ENCODE results near the gene CAMTA1. TPM values are rescaled to one million over a fixed set of nuclear protein-coding genes. Genes with fewer than 3 reads are reported as not detected.

The CAMTA1 gene
- total and polyA plus RNA-seq, 9 of the 15 experiments (the other 6 are each of a cell fraction or from before 2014, with no cell fraction given) = 43.9 to 161 (median 65.9) TPM

GRCh38 chr1:6783936-6784559 is 1.2 kb upstream of the CAMTA1 start (continued):
- TF ChIP-seq ZNF23 (CRISPR knock-in tag; IDR thresholded peaks at IDR 0.05) (no peak), MCM5 (IDR thresholded peaks at IDR 0.05; ENCODE audit: low read depth) (no peak), CEBPB (tag; IDR thresholded peaks at IDR 0.05) (no peak), TEAD4 (IDR thresholded peaks at IDR 0.05; ENCODE audit: low read length) (no peak), TEAD4 (CRISPR knock-in tag; IDR thresholded peaks at IDR 0.05; ENCODE audit: borderline replicate concordance) (no peak), XRCC3 (IDR thresholded peaks at IDR 0.05) (no peak), BRF2 (IDR thresholded peaks at IDR 0.05; ENCODE audit: borderline replicate concordance, insufficient read depth, insufficient read length) (no peak), PHTF2 (CRISPR knock-in tag; IDR thresholded peaks at IDR 0.05) (no peak), BRD9 (IDR thresholded peaks at IDR 0.05; ENCODE audit: low read depth, partially characterized antibody) (no peak), MBD2 (IDR thresholded peaks at IDR 0.05; ENCODE audit: borderline replicate concordance, low read depth) (no peak), HDAC1 (IDR thresholded peaks at IDR 0.05) (peak in 1 of 2 experiments; percentile 43; a peak in 1 of 4 replicates), NFYB (IDR thresholded peaks at IDR 0.05; ENCODE audit: extremely low read depth, insufficient read length) (no peak), CCAR2 (IDR thresholded peaks at IDR 0.05; ENCODE audit: low read depth, low read length) (no peak), RBM14 (IDR thresholded peaks at IDR 0.05; ENCODE audit: borderline replicate concordance, insufficient read depth, low read depth, low read length) (no peak), RBM22 (IDR thresholded peaks at IDR 0.05; ENCODE audit: low read depth, low read length, poor library complexity, severe bottlenecking) (no peak), ZFP91 (CRISPR knock-in tag; IDR thresholded peaks at IDR 0.05) (no peak), JUND (IDR thresholded peaks at IDR 0.05; ENCODE audit: borderline replicate concordance, low read depth, low read length) (no peak), JUND (tag; IDR thresholded peaks at IDR 0.05; ENCODE audit: borderline replicate concordance, low read depth, low read length) (peak; percentile 94; the same call in 1 of the 3 replicates), NFE2L1 (tag; IDR thresholded peaks at IDR 0.05; ENCODE audit: borderline replicate concordance, low read depth) (no peak), ZBTB49 (CRISPR knock-in tag; IDR thresholded peaks at IDR 0.05; ENCODE audit: borderline replicate concordance) (no peak), TCF7 (IDR thresholded peaks at IDR 0.05; ENCODE audit: borderline replicate concordance) (no peak), MIER1 (IDR thresholded peaks at IDR 0.05; ENCODE audit: low read depth) (0 out of 2 replicates have a peak, but pooled peaks have one; percentile 41), PPARD (CRISPR knock-in tag; IDR thresholded peaks at IDR 0.05) (no peak), TAF7 (tag; IDR thresholded peaks at IDR 0.05) (peak; percentile 43; the same call in 1 of the 2 replicates), ZBTB1 (CRISPR knock-in tag; IDR thresholded peaks at IDR 0.05; ENCODE audit: borderline replicate concordance, low read depth) (no peak; the same call in none of the 2 replicates)
